Activated naive CD4-positive, alpha-beta T cell (primary cell): ENCODE results near the gene IGF1.
"Not testable (repeated sequence)": the region's sequence is repeated elsewhere in the genome, so short reads cannot be mapped to it uniquely, and the experiment has no call there.

ENCODE experiments used
- DNase-seq, 4 experiments: peaks; one replicate each; lab custom pipeline; 2025; lab: John Stamatoyannopoulos, UW

The IGF1 gene

GRCh38 chr12:102461501-102461900, 18.9 kb downstream of the IGF1 start:
- no peak for DNase-seq

GRCh38 chr12:102459314-102459713, 21.0 kb downstream of the IGF1 start:
- no peak for DNase-seq

- DNase-seq: no peak
These were observed 25.3 kb downstream of the IGF1 start for GRCh38 chr12:102454808-102455760.

- DNase-seq: no peak
These were observed 26.0 kb downstream of the IGF1 start for GRCh38 chr12:102454330-102454729.

GRCh38 chr12:102452605-102453004, 27.8 kb downstream of the IGF1 start:
- no peak for DNase-seq

GRCh38 chr12:102449018-102449417, 31.3 kb downstream of the IGF1 start:
- not testable (repeated sequence) for DNase-seq

GRCh38 chr12:102447426-102447825, 32.9 kb downstream of the IGF1 start:
- DNase-seq: not testable (repeated sequence)

GRCh38 chr12:102444707-102445106, 35.7 kb downstream of the IGF1 start:
- DNase-seq: no peak

GRCh38 chr12:102444093-102444492, 36.3 kb downstream of the IGF1 start:
- no peak for DNase-seq

- DNase-seq: no peak
These were observed 39.2 kb downstream of the IGF1 start for GRCh38 chr12:102441077-102441596.

- no peak for DNase-seq
These were observed 40.6 kb downstream of the IGF1 start for GRCh38 chr12:102439426-102440405.

GRCh38 chr12:102438827-102439210, 41.5 kb downstream of the IGF1 start:
- DNase-seq: no peak

- no peak for DNase-seq
These were observed 42.1 kb downstream of the IGF1 start for GRCh38 chr12:102438047-102438826.

- no peak for DNase-seq
These were observed 42.9 kb downstream of the IGF1 start for GRCh38 chr12:102437511-102437910.

- no peak for DNase-seq
These were observed 43.5 kb downstream of the IGF1 start for GRCh38 chr12:102436867-102437266.

- no peak for DNase-seq
These were observed 44.4 kb downstream of the IGF1 start for GRCh38 chr12:102435827-102436436.

GRCh38 chr12:102433304-102433703, 47.1 kb downstream of the IGF1 start:
- DNase-seq: no peak

- no peak for DNase-seq
These were observed 49.7 kb downstream of the IGF1 start for GRCh38 chr12:102430661-102431060.

GRCh38 chr12:102429211-102430154, 50.9 kb downstream of the IGF1 start:
- no peak for DNase-seq

- DNase-seq: no peak
These were observed 52.8 kb downstream of the IGF1 start for GRCh38 chr12:102427543-102427941.
